H1 (cell line): ENCODE measurements around the gene TMEM92. TPM values are rescaled to one million over a fixed set of nuclear protein-coding genes. Genes with fewer than 3 reads are reported as not detected.

Experiments
- CTCF ChIA-PET: fragments of 300-600 bp; sonication (Branson Sonifier 250); formaldehyde crosslinking; loops from one replicate; lab custom pipeline; 2021; ENCODE audit not compliant: partially characterized antibody; lab: Charles Lee
- POLR2A ChIA-PET: fragments of 300-600 bp; sonication (Branson Sonifier 250); formaldehyde crosslinking; loops from one replicate; lab custom pipeline; 2021; ENCODE audit warnings: inconsistent platforms; ENCODE audit not compliant: partially characterized antibody; lab: Charles Lee
- DNase-seq, 2 experiments: peaks; one replicate each; pipeline versions ENCODE4 v3.0.0 to v3.0.0-alpha.2; 2010 to 2022; ENCODE audit warnings: low spot score in 2 of 2, low read depth in 1 of 2, mixed read lengths in 1 of 2
- FAIRE-seq: peaks from 2 replicates; lab custom pipeline; 2011; peaks lifted over from hg19 to GRCh38; lab: Jason Lieb, UNC
- H2AFZ ChIP-seq: 2 replicates; pipeline ENCODE4 v1.8.1; 2012; ENCODE audit warnings: low read length, inconsistent platforms
- H2AK5ac ChIP-seq: 2 replicates; pipeline ENCODE4 v1.6.1; 2013; ENCODE audit warnings: low read depth, low read length
- H2BK120ac ChIP-seq: replicated peaks from 2 replicates; pipeline ENCODE3; 2013; ENCODE audit warnings: low read depth, low read length, inconsistent platforms
- H2BK12ac ChIP-seq: 2 replicates; pipeline ENCODE4 v1.6.1; 2013; ENCODE audit warnings: low read depth, low read length
- H2BK15ac ChIP-seq: 2 replicates; pipeline ENCODE4 v1.6.1; 2013; ENCODE audit warnings: low read length
- H2BK20ac ChIP-seq: 2 replicates; pipeline ENCODE4 v1.6.1; 2013; ENCODE audit warnings: low read length
- H2BK5ac ChIP-seq: 2 replicates; pipeline ENCODE4 v1.6.1; 2013; ENCODE audit warnings: low read depth, low read length
- H3K14ac ChIP-seq: 2 replicates; pipeline ENCODE4 v1.6.1; 2013; ENCODE audit warnings: inconsistent platforms; ENCODE audit not compliant: insufficient read length
- H3K18ac ChIP-seq: 2 replicates; pipeline ENCODE4 v1.6.1; 2013; ENCODE audit warnings: low read length; ENCODE audit errors: extremely low read depth
- H3K23ac ChIP-seq: 2 replicates; pipeline ENCODE4 v1.6.1; 2013; ENCODE audit warnings: inconsistent platforms; ENCODE audit not compliant: insufficient read length
- H3K23me2 ChIP-seq: 2 replicates; pipeline ENCODE4 v1.6.1; 2013; ENCODE audit warnings: low read depth, low read length
- H3K27ac ChIP-seq: 2 replicates; pipeline ENCODE4 v1.6.1; 2011; ENCODE audit warnings: low read depth, low read length, inconsistent platforms
- H3K27me3 ChIP-seq, 4 experiments: replicated peaks in 1 of 4; 1 replicate in 1 of 4; 2 replicates in 3 of 4; pipeline versions ENCODE4 v1.6.1 to v1.8.1; 2011 to 2013; ENCODE audit warnings: low read length in 3 of 4, mild to moderate bottlenecking in 3 of 4, inconsistent platforms in 2 of 4, mixed read lengths in 2 of 4, moderate library complexity in 1 of 4; ENCODE audit not compliant: control insufficient read depth in 3 of 4, insufficient read depth in 3 of 4; ENCODE audit errors: extremely low read depth in 1 of 4
- H3K36me3 ChIP-seq, 4 experiments: 2 replicates each; pipeline versions ENCODE4 v1.6.1 to v1.8.1; 2011 to 2013; ENCODE audit warnings: mild to moderate bottlenecking in 4 of 4, low read length in 3 of 4, moderate library complexity in 2 of 4, control low read depth in 1 of 4, inconsistent platforms in 1 of 4; ENCODE audit not compliant: insufficient read depth in 4 of 4, control insufficient read depth in 2 of 4
- H3K4ac ChIP-seq: replicated peaks from 2 replicates; pipeline ENCODE3; 2013; ENCODE audit warnings: low read length, low read depth, mixed read lengths, inconsistent platforms; ENCODE audit not compliant: insufficient read length
- H3K4me1 ChIP-seq, 4 experiments: replicated peaks in 1 of 4; 1 replicate in 1 of 4; 2 replicates in 3 of 4; pipeline versions ENCODE4 v1.6.1 to v1.8.1; 2011 to 2013; ENCODE audit warnings: low read length in 3 of 4, inconsistent platforms in 2 of 4, mixed read lengths in 1 of 4; ENCODE audit not compliant: insufficient read depth in 4 of 4, control insufficient read depth in 3 of 4
- H3K4me2 ChIP-seq, 2 experiments: 2 replicates each; pipeline versions ENCODE4 v1.6.1 to v1.8.1; 2011 to 2013; ENCODE audit warnings: low read depth in 2 of 2, low read length in 2 of 2, control low read depth in 1 of 2, inconsistent platforms in 1 of 2, mild to moderate bottlenecking in 1 of 2; ENCODE audit not compliant: insufficient read depth in 1 of 2
- H3K4me3 ChIP-seq, 4 experiments: fragments of 200-600, 300-600 bp in 1 of 4; sonication (generic), shearing (Covaris generic), sonication (Bioruptor Twin) in 1 of 4; 2 replicates each; pipeline versions ENCODE4 v1.5.1 to v1.8.1; 2011 to 2016; ENCODE audit warnings: low read length in 4 of 4, low read depth in 3 of 4, control low read depth in 2 of 4, inconsistent platforms in 2 of 4, mild to moderate bottlenecking in 2 of 4, mixed read lengths in 1 of 4, moderate library complexity in 1 of 4; ENCODE audit not compliant: insufficient read depth in 2 of 4; ENCODE audit errors: extremely low read depth in 1 of 4
- H3K56ac ChIP-seq: replicated peaks from 2 replicates; pipeline ENCODE3; 2013; ENCODE audit warnings: low read depth, mild to moderate bottlenecking, mixed read lengths, low read length, inconsistent platforms; ENCODE audit not compliant: insufficient read length
- H3K79me1 ChIP-seq: 2 replicates; pipeline ENCODE4 v1.6.1; 2013; ENCODE audit warnings: low read depth, low read length, control low read depth
- H3K79me2 ChIP-seq, 2 experiments: 2 replicates each; pipeline versions ENCODE4 v1.6.1 to v1.8.1; 2012 to 2013; ENCODE audit warnings: low read length in 2 of 2, mild to moderate bottlenecking in 2 of 2, inconsistent platforms in 1 of 2; ENCODE audit not compliant: insufficient read depth in 2 of 2, control insufficient read depth in 1 of 2
- H3K9ac ChIP-seq, 4 experiments: replicated peaks in 1 of 4; 1 replicate in 1 of 4; 2 replicates in 3 of 4; pipeline versions ENCODE4 v1.6.1 to v1.8.1; 2011 to 2013; ENCODE audit warnings: low read depth in 3 of 4, low read length in 3 of 4, control low read depth in 2 of 4, mild to moderate bottlenecking in 2 of 4, moderate library complexity in 2 of 4, inconsistent platforms in 1 of 4; ENCODE audit errors: extremely low read depth in 1 of 4
- H3K9me3 ChIP-seq, 2 experiments: 2 replicates each; pipeline versions ENCODE4 v1.6.1 to v1.8.1; 2012 to 2013; ENCODE audit warnings: mild to moderate bottlenecking in 2 of 2, moderate library complexity in 2 of 2, control low read depth in 1 of 2, inconsistent platforms in 1 of 2, low read depth in 1 of 2, low read length in 1 of 2, mixed read lengths in 1 of 2; ENCODE audit not compliant: insufficient read depth in 2 of 2
- H4K20me1 ChIP-seq, 2 experiments: replicated peaks in 1 of 2; 2 replicates each; pipeline versions ENCODE3 to v1.8.1; 2011 to 2013; ENCODE audit warnings: inconsistent platforms in 2 of 2, low read length in 2 of 2, mild to moderate bottlenecking in 1 of 2; ENCODE audit not compliant: insufficient read depth in 2 of 2, control insufficient read depth in 1 of 2
- H4K5ac ChIP-seq: 2 replicates; pipeline ENCODE4 v1.6.1; 2013; ENCODE audit warnings: low read length, low read depth, mixed read lengths, inconsistent platforms; ENCODE audit not compliant: insufficient read length
- H4K8ac ChIP-seq: 2 replicates; pipeline ENCODE4 v1.8.0; 2013; ENCODE audit warnings: mild to moderate bottlenecking, moderate library complexity, low read length, inconsistent platforms; ENCODE audit not compliant: insufficient read depth; ENCODE audit errors: extremely low read depth
- H4K91ac ChIP-seq: replicated peaks from 2 replicates; pipeline ENCODE3; 2013; ENCODE audit warnings: low read length, mixed read lengths, inconsistent platforms; ENCODE audit not compliant: insufficient read length
- CHD1 ChIP-seq: IDR thresholded peaks from 2 replicates; pipeline ENCODE4 v1.6.1; 2012; ENCODE audit warnings: low read depth, low read length, improper control_type of control experiment
- JUN ChIP-seq: IDR thresholded peaks from 2 replicates; pipeline ENCODE4 v1.6.1; 2011; ENCODE audit warnings: low read depth, mild to moderate bottlenecking, improper control_type of control experiment, low read length
- KDM1A ChIP-seq: fragments of 200-600, 300-600 bp; sonication (generic); IDR thresholded peaks from 2 replicates; pipeline ENCODE4 v1.7.1; 2016; ENCODE audit warnings: mild to moderate bottlenecking, low read length, borderline replicate concordance
- SP1 ChIP-seq: IDR thresholded peaks from 2 replicates; pipeline ENCODE4 v1.6.1; 2011; ENCODE audit warnings: low read depth, low read length
- WGBS, 2 experiments: shearing (Covaris generic) in 1 of 2; methylation state at CpG; one replicate each; pipeline versions ENCODE4 v1.1.6 to v1.1.7; 2013 to 2015; ENCODE audit warnings: low lambda C conversion rate in 2 of 2, mixed read lengths in 2 of 2, inconsistent platforms in 1 of 2, low coverage in 1 of 2, missing lambda C conversion rate in 1 of 2; ENCODE audit not compliant: insufficient replicate concordance in 2 of 2, insufficient coverage in 1 of 2, insufficient read length in 1 of 2; ENCODE audit errors: extremely low coverage in 1 of 2, missing lambda C conversion rate in 1 of 2; 5-methylcytosine and 5-hydroxymethylcytosine counted together
- polyA plus RNA-seq, 7 experiments: library from polyadenylated mRNA; depleted of rRNA in 3 of 7; stranded (reverse) in 5 of 7; unstranded in 2 of 7; fragments of >200 nt in 5 of 7; fragments of 200-250 nt in 2 of 7; gene quantifications; 1 replicate in 5 of 7; 2 replicates in 1 of 7; 4 replicates in 1 of 7; pipeline versions ENCODE4 v1.2.1 to v1.2.3, GENCODE V29; 2011 to 2013; ENCODE audit warnings: missing spikeins in 2 of 7, mixed read lengths in 2 of 7
- total RNA-seq: library from RNA; stranded (reverse); fragmentation: NEBNext Ultra II Directional; extraction: Animal tissue kit (Norgen Biotek cat#: 25700); gene quantifications from 2 replicates; pipeline ENCODE4 v1.2.1, GENCODE V29; 2021
- TF ChIP-seq, protein P1 (sequence below): IDR thresholded peaks from 2 replicates; pipeline ENCODE4 v1.6.1; 2012; ENCODE audit warnings: low read length, inconsistent platforms

Gene TMEM92
- total and polyA plus RNA-seq, 2 of the 8 experiments (the other 6 are each of a cell fraction or from before 2014, with no cell fraction given), result 11.9 to 24.8 TPM

DNA sequence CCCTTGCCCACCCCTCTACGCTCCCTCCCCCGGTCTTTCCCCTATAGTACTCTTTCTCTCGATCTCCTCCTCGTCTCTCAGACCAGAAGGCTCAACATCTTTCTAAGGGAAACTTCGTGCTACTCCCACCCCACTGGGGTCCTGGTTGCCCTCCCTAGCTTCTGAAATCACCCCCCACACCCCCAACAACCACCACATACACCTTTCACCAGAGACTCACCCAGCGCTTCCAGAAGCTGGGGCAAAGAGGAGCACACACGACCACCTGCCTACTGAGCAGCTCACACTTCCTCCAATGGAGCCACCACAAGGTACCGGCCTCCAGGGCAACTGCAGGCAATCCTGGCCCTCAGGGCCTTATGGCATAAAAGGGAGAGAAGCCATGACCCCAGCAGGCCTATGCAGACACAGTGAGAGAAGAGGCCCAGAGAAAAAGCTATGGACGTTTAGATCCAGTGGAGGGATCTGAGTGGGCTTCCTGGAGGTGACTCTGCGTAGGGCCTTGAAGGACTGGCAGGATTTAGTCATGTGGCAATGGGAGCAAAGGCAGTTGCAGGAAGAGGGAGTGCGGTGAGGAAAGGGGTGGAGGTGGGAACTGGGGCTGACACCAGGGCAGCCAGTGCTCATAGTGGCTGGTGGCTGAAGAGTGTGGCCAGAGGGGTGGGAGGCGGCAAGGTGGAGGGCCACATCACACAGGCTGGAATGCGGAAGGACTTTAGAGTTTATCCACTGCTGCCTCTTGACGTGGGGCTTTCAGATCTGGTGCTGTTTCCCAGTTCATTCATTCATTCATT is 12.1 kb upstream of the TMEM92 start:
- H2AFZ ChIP-seq, result no peak overlapping the region
- no peak overlapping the region for H2AK5ac ChIP-seq
- no peak overlapping the region for H3K27ac ChIP-seq
- H3K9me3 ChIP-seq, result no peaks in the 10 kb centered on the region
- H2BK5ac ChIP-seq, result no peak overlapping the region
- no peak overlapping the region for H3K4ac ChIP-seq
- H3K4me3 ChIP-seq, result no peak overlapping the region
- no peak overlapping the region for H3K23ac ChIP-seq
- no peak overlapping the region for H2BK20ac ChIP-seq
- H3K4me2 ChIP-seq, result no peak overlapping the region
- POLR2A ChIA-PET, result no interaction called here
- no peak overlapping the region for H3K18ac ChIP-seq
- H4K20me1 ChIP-seq, result no peaks in the 10 kb centered on the region
- DNase-seq, result no peak
- no peak overlapping the region for H3K9ac ChIP-seq
- H3K27me3 ChIP-seq, result no peaks in the 10 kb centered on the region; a peak in 3 of 7 replicates
- H3K14ac ChIP-seq, result no peak overlapping the region
- H3K79me2 ChIP-seq, result no peaks in the 10 kb centered on the region
- no peak overlapping the region for H4K5ac ChIP-seq
- peaks cover 0 to 31% (median 19%) of the 10 kb centered on the region in 4 experiments; a peak in 6 of 7 replicates for H3K4me1 ChIP-seq
- no peaks in the 10 kb centered on the region for H3K36me3 ChIP-seq
- no peak overlapping the region for H4K91ac ChIP-seq
- H2BK15ac ChIP-seq, result peak overlapping the region; percentile 53; the same call in 1 of the 2 replicates
- no peak for TF ChIP-seq KDM1A
- TF ChIP-seq, protein P1, sequence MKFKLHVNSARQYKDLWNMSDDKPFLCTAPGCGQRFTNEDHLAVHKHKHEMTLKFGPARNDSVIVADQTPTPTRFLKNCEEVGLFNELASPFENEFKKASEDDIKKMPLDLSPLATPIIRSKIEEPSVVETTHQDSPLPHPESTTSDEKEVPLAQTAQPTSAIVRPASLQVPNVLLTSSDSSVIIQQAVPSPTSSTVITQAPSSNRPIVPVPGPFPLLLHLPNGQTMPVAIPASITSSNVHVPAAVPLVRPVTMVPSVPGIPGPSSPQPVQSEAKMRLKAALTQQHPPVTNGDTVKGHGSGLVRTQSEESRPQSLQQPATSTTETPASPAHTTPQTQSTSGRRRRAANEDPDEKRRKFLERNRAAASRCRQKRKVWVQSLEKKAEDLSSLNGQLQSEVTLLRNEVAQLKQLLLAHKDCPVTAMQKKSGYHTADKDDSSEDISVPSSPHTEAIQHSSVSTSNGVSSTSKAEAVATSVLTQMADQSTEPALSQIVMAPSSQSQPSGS, result no peak
- no peak for TF ChIP-seq CHD1
- TF ChIP-seq JUN, result no peak
- no peak for TF ChIP-seq SP1
- TF ChIP-seq, all 59 proteins: peak for 0
- H3K23me2 ChIP-seq, result peaks cover 5% of the 10 kb centered on the region; the same call in 1 of the 2 replicates
- H3K56ac ChIP-seq, result no peak overlapping the region
- H2BK12ac ChIP-seq, result peak overlapping the region; percentile 87; the same call in 1 of the 2 replicates
- CTCF ChIA-PET, result interaction anchor here (0.8 to 41.5 kb wide), 5 partner anchors 11 to 100 kb away, joined by 3 to 1349 read pairs (median 4); partner anchors contain the start of gene COL1A1
- no peak overlapping the region for H2BK120ac ChIP-seq
- 82% methylated on average over 12 of the region's 14 CpGs; no CpG with 5 or more reads in 1 of the 2 experiments for WGBS, 2 experiments
- H3K79me1 ChIP-seq, result 0 out of 2 replicates have a peak, but pooled peaks cover 3% of the 10 kb centered on the region
- no peak for FAIRE-seq
- peak overlapping the region; percentile 83; the same call in 1 of the 2 replicates for H4K8ac ChIP-seq
